HG02938 (cell line): Measurements from ENCODE around the gene DTWD2.

Source experiments
- ATAC-seq: cut with Tn5 transposase; IDR thresholded peaks from one replicate; pipeline ENCODE4 v1.9.1; 2021; ENCODE audit warnings: mild to moderate bottlenecking, moderate library complexity; ENCODE audit not compliant: unreplicated experiment

DTWD2 gene

DNA sequence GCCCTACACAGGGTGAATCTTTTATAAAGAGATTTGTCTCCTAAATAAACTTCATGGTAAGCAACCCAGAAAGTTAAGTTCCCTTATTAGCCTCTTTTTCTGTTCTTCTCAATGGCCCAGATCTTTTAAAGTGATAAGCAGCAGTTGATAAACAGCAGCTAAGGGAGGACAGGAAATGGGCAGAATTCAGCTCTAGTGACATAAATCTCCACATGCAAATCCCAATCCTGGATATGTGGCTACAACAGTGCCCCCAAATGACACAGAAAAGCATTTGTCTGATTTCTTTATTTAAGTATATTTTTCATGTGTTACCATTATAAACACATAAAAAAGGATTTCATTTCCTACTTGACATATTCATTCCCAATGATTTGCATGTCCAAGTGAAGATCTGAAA, 199.0 kb downstream of the DTWD2 start:
- ATAC-seq: no peak

DNA sequence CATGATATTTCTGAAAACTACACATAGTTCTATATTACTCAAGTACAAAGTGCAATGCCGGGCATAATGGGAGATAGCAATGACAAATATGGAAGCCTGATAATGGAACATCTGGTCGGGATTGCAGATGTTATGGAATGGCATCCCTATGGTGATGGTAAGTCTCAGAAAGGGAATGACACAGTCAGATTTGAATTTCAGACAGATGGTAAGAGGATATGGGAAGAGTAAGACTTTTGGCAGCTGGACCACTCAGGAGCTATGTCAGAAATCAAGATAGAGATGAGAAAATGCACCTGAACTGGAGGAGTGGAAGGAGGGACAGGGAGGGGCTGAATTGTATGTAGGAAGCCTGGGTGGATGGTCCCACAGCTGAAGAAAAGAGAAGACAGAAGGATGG, 200.0 kb downstream of the DTWD2 start:
- ATAC-seq: no peak
